Measurements from ENCODE around the gene CALD1. TPM values are rescaled to one million over a fixed set of nuclear protein-coding genes. Genes with fewer than 3 reads are reported as not detected.

The CALD1 gene
- polyA plus RNA-seq, 1 donor (not counting 4 experiments of a cell fraction or from before 2014, with no cell fraction given), result 229 TPM

DNA sequence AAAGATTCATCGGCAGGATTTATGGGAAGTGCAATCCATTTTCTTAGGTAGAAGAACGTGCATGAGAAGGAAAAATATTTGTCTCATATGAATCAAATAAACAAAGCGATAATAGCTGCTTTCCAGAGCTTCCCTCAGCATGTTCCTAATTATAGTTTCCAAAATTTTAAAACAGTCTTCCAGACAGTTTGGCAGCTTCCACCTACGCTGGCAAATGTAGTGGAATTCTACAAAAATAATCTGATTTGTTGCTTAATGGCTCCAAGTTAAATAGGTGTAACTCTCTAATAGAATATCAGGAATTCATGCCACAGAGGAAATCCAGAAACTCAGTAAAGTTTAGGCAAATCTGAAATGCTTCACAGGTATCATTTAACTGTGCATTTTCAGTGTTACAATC lies 183.6 kb downstream of the CALD1 start:
- TF ChIP-seq EZH2 (IDR thresholded peaks at IDR 0.05; ENCODE audit: low read length), result no peak
- TF ChIP-seq, protein P1, sequence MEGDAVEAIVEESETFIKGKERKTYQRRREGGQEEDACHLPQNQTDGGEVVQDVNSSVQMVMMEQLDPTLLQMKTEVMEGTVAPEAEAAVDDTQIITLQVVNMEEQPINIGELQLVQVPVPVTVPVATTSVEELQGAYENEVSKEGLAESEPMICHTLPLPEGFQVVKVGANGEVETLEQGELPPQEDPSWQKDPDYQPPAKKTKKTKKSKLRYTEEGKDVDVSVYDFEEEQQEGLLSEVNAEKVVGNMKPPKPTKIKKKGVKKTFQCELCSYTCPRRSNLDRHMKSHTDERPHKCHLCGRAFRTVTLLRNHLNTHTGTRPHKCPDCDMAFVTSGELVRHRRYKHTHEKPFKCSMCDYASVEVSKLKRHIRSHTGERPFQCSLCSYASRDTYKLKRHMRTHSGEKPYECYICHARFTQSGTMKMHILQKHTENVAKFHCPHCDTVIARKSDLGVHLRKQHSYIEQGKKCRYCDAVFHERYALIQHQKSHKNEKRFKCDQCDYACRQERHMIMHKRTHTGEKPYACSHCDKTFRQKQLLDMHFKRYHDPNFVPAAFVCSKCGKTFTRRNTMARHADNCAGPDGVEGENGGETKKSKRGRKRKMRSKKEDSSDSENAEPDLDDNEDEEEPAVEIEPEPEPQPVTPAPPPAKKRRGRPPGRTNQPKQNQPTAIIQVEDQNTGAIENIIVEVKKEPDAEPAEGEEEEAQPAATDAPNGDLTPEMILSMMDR (optimal IDR thresholded peaks at IDR 0.05 in 1 of 3, IDR thresholded peaks at IDR 0.05 in 1 of 3, conservative IDR thresholded peaks at IDR 0.05 in 1 of 3; ENCODE audit: extremely low read depth in 1 of 3, insufficient read depth in 2 of 3, low read length in 3 of 3), result no peak
- dilution Hi-C loops (cut with MboI; ENCODE audit: extremely low pct_ligation_motif_present, low sequenced_read_pairs), result no loop called here
- H4K20me1 ChIP-seq (ENCODE audit: control insufficient read depth, extremely low read depth, insufficient read depth, low read length), result no peaks in the 10 kb centered on the region
- no peaks in the 10 kb centered on the region for H3K79me2 ChIP-seq (ENCODE audit: control insufficient read depth, insufficient read depth, low read length)
- H3K4me1 ChIP-seq (ENCODE audit: control insufficient read depth, extremely low read depth, insufficient read depth, low read length), result no peaks in the 10 kb centered on the region
- H3K9me1 ChIP-seq (ENCODE audit: control insufficient read depth, extremely low read depth, insufficient read depth, low read length), result no peaks in the 10 kb centered on the region
- H3K4me3 ChIP-seq (ENCODE audit: control insufficient read depth in 2 of 3, extremely low read depth in 1 of 3, insufficient read depth in 2 of 3, low read depth in 1 of 3, low read length in 3 of 3), result no peak overlapping the region
- DNase-seq (ENCODE audit: low read depth, low spot score) (no peak), FAIRE-seq (no peak)
- no peak overlapping the region for H3K9ac ChIP-seq (ENCODE audit: control insufficient read depth, extremely low read depth, insufficient read depth, low read length)
- H3K27me3 ChIP-seq (ENCODE audit: control insufficient read depth, extremely low read depth, insufficient read depth, low read length), result no peaks in the 10 kb centered on the region
- no peaks in the 10 kb centered on the region for H3K9me3 ChIP-seq (ENCODE audit: control insufficient read depth, low read depth, low read length)
- no peak overlapping the region for H3K4me2 ChIP-seq (ENCODE audit: control insufficient read depth, extremely low read depth, insufficient read depth, low read depth, low read length)
- peaks cover 25 to 36% of the 10 kb centered on the region in 2 experiments for H3K36me3 ChIP-seq (ENCODE audit: control insufficient read depth in 2 of 2, extremely low read depth in 1 of 2, insufficient read depth in 2 of 2, low read length in 2 of 2)
- no peak overlapping the region for H2AFZ ChIP-seq (ENCODE audit: control insufficient read depth, low read length)
- no peak overlapping the region for H3K27ac ChIP-seq (ENCODE audit: control insufficient read depth, insufficient read depth, low read length)

DNA sequence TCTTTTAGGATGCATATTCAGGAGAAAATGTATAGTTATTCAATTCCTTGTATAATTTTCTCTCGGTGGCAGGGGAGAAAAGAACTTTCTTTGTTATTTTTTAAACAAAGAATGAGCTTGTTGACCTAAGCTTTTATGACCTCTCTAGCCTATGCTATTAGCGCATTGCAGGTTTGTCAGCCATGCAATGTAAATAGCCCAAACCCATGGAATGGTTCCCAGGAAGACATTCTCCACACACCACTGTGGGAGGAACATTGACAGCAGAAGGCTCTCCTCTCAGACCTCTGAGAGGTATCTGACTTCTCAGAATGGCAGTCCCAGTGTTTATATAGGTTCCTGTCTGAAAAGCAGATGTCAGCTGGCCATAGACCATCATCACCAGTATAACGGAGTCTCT lies 187.3 kb downstream of the CALD1 start:
- H3K27me3 ChIP-seq (ENCODE audit: control insufficient read depth, extremely low read depth, insufficient read depth, low read length), result no peaks in the 10 kb centered on the region
- no peaks in the 10 kb centered on the region for H3K79me2 ChIP-seq (ENCODE audit: control insufficient read depth, insufficient read depth, low read length)
- no peaks in the 10 kb centered on the region for H3K4me1 ChIP-seq (ENCODE audit: control insufficient read depth, extremely low read depth, insufficient read depth, low read length)
- no peak for TF ChIP-seq EZH2 (IDR thresholded peaks at IDR 0.05; ENCODE audit: low read length)
- TF ChIP-seq, protein P1 (optimal IDR thresholded peaks at IDR 0.05 in 1 of 3, IDR thresholded peaks at IDR 0.05 in 1 of 3, conservative IDR thresholded peaks at IDR 0.05 in 1 of 3; ENCODE audit: extremely low read depth in 1 of 3, insufficient read depth in 2 of 3, low read length in 3 of 3), result no peak
- FAIRE-seq (no peak), DNase-seq (ENCODE audit: low read depth, low spot score) (no peak)
- H3K36me3 ChIP-seq (ENCODE audit: control insufficient read depth in 2 of 2, extremely low read depth in 1 of 2, insufficient read depth in 2 of 2, low read length in 2 of 2), result peaks cover 21 to 22% of the 10 kb centered on the region in 2 experiments
- no peak overlapping the region for H3K27ac ChIP-seq (ENCODE audit: control insufficient read depth, insufficient read depth, low read length)
- no peak overlapping the region for H3K4me3 ChIP-seq (ENCODE audit: control insufficient read depth in 2 of 3, extremely low read depth in 1 of 3, insufficient read depth in 2 of 3, low read depth in 1 of 3, low read length in 3 of 3)
- H3K9me1 ChIP-seq (ENCODE audit: control insufficient read depth, extremely low read depth, insufficient read depth, low read length), result no peaks in the 10 kb centered on the region
- no peak overlapping the region for H2AFZ ChIP-seq (ENCODE audit: control insufficient read depth, low read length)
- H4K20me1 ChIP-seq (ENCODE audit: control insufficient read depth, extremely low read depth, insufficient read depth, low read length), result no peaks in the 10 kb centered on the region
- no peak overlapping the region for H3K4me2 ChIP-seq (ENCODE audit: control insufficient read depth, extremely low read depth, insufficient read depth, low read depth, low read length)
- dilution Hi-C loops (cut with MboI; ENCODE audit: extremely low pct_ligation_motif_present, low sequenced_read_pairs), result no loop called here
- no peaks in the 10 kb centered on the region for H3K9me3 ChIP-seq (ENCODE audit: control insufficient read depth, low read depth, low read length)
- H3K9ac ChIP-seq (ENCODE audit: control insufficient read depth, extremely low read depth, insufficient read depth, low read length), result no peak overlapping the region

Data from keratinocyte (primary cell).